ENCODE data around the gene ABCC11. TPM values are rescaled to one million over a fixed set of nuclear protein-coding genes. Genes with fewer than 3 reads are reported as not detected.
"Not testable (repeated sequence)": the region's sequence is repeated elsewhere in the genome, so short reads cannot be mapped to it uniquely, and the experiment has no call there.

Gene ABCC11
- total and polyA plus RNA-seq, 5 experiments from 2014 or later, result 0.05 to 0.26 TPM; not detected in 3

GRCh38 chr16:48244080-48244862 lies 3.1 kb downstream of the ABCC11 start, which contains the start of gene LONP2:
TSS of gene LONP2 (plus strand) at chr16:48244300. CDS start at chr16:48244389, 89 bp downstream.
- peak; percentile 94 to 95 for ATAC-seq
- Mint-ChIP-seq H3K27ac (peak within 1 kb of the TSS; percentile 90 to 99 (median 96)), H3K9me3 (peaks cover 0 to 5% (median 0%) of the 10 kb centered on the region in 9 donors), H3K27me3 (no peaks in the 10 kb centered on the region), H3K4me1 (peaks cover 16 to 49% (median 39%) of the 10 kb centered on the region in 4 donors), H3K36me3 (peaks cover 0 to 9% (median 0%) of the 10 kb centered on the region in 3 donors), H3K4me3 (peak within 1 kb of the TSS; percentile 90 to 97 (median 94))
- peak; percentile 79 to 95 (median 92) for DNase-seq
- POLR2A ChIA-PET, result interaction anchor here (0.6 to 1.2 kb wide), 5 partner anchors 122 to 1378 kb away, joined by 3 to 5 read pairs (median 3); no protein-coding TSS in a partner anchor

GRCh38 chr16:48240147-48240546 lies 7.2 kb downstream of the ABCC11 start:
- peaks cover 5 to 11% (median 8%) of the 10 kb centered on the region in 4 donors for H3K4me1 Mint-ChIP-seq
- not testable (repeated sequence) for H3K36me3 Mint-ChIP-seq, H3K9me3 Mint-ChIP-seq, H3K4me3 Mint-ChIP-seq, H3K27me3 Mint-ChIP-seq, ATAC-seq, H3K27ac Mint-ChIP-seq, DNase-seq
- POLR2A ChIA-PET, result interaction anchor here (0.6 kb wide), 1 partner anchor 382 kb away, joined by 3 read pairs; no protein-coding TSS in a partner anchor

GRCh38 chr16:48236286-48236685 lies 11.1 kb downstream of the ABCC11 start:
- Mint-ChIP-seq H3K36me3 (no peaks in the 10 kb centered on the region), H3K4me1 (no peaks in the 10 kb centered on the region), H3K4me3 (no peak overlapping the region), H3K27ac (no peak overlapping the region), H3K9me3 (peaks cover 0 to 5% (median 0%) of the 10 kb centered on the region in 9 donors), H3K27me3 (peaks cover 0 to 2% (median 0%) of the 10 kb centered on the region in 5 donors)
- DNase-seq, result no peak
- ATAC-seq, result no peak
- POLR2A ChIA-PET, result no interaction called here

- Mint-ChIP-seq H3K4me1 (no peaks in the 10 kb centered on the region), H3K9me3 (peaks cover 0 to 5% (median 0%) of the 10 kb centered on the region in 9 donors), H3K27ac (no peak overlapping the region), H3K4me3 (no peak overlapping the region), H3K27me3 (peaks cover 0 to 2% (median 0%) of the 10 kb centered on the region in 5 donors), H3K36me3 (no peaks in the 10 kb centered on the region)
- ATAC-seq (no peak), DNase-seq (no peak)
- POLR2A ChIA-PET, result no interaction called here
These were observed 11.7 kb downstream of the ABCC11 start for GRCh38 chr16:48235556-48236136.

- peaks cover under 1 to 4% (median 2%) of the 10 kb centered on the region in 5 donors for H3K27me3 Mint-ChIP-seq
- POLR2A ChIA-PET, result no interaction called here
- no peak for ATAC-seq
- peaks cover 0 to 3% (median 0%) of the 10 kb centered on the region in 9 donors for H3K9me3 Mint-ChIP-seq
- DNase-seq, result no peak
- no peak overlapping the region for H3K27ac Mint-ChIP-seq
- H3K4me1 Mint-ChIP-seq, result no peaks in the 10 kb centered on the region
- H3K36me3 Mint-ChIP-seq, result no peaks in the 10 kb centered on the region
- no peak overlapping the region for H3K4me3 Mint-ChIP-seq
These were observed 12.2 kb downstream of the ABCC11 start for GRCh38 chr16:48235058-48235555.

- Mint-ChIP-seq H3K27ac (no peak overlapping the region), H3K9me3 (no peaks in the 10 kb centered on the region), H3K4me3 (no peak overlapping the region), H3K36me3 (no peaks in the 10 kb centered on the region), H3K27me3 (peaks cover 5 to 8% (median 6%) of the 10 kb centered on the region in 5 donors), H3K4me1 (no peaks in the 10 kb centered on the region)
- DNase-seq (no peak), ATAC-seq (no peak)
- POLR2A ChIA-PET, result no interaction called here
These were observed 12.7 kb downstream of the ABCC11 start for GRCh38 chr16:48234630-48235029.

GRCh38 chr16:48232493-48233040 lies 14.8 kb downstream of the ABCC11 start:
- no peaks in the 10 kb centered on the region for H3K9me3 Mint-ChIP-seq
- POLR2A ChIA-PET, result no interaction called here
- ATAC-seq (no peak), DNase-seq (no peak)
- H3K36me3 Mint-ChIP-seq, result no peaks in the 10 kb centered on the region
- no peak overlapping the region for H3K4me3 Mint-ChIP-seq
- H3K4me1 Mint-ChIP-seq, result no peaks in the 10 kb centered on the region
- H3K27me3 Mint-ChIP-seq, result peaks cover 5 to 12% (median 7%) of the 10 kb centered on the region in 5 donors
- H3K27ac Mint-ChIP-seq, result no peak overlapping the region

- Mint-ChIP-seq H3K9me3 (no peaks in the 10 kb centered on the region), H3K4me1 (no peaks in the 10 kb centered on the region), H3K36me3 (no peaks in the 10 kb centered on the region), H3K4me3 (no peak overlapping the region), H3K27ac (no peak overlapping the region), H3K27me3 (peaks cover 3 to 12% (median 7%) of the 10 kb centered on the region in 5 donors)
- POLR2A ChIA-PET, result interaction anchor here (0.6 kb wide), 1 partner anchor 9 kb away, joined by 6 read pairs; no protein-coding TSS in a partner anchor
- peak; percentile 33 to 56 for ATAC-seq
- peak in 5 of 10 donors; percentile 7 to 39 (median 18) for DNase-seq
These were observed 15.4 kb downstream of the ABCC11 start for GRCh38 chr16:48231727-48232492.

GRCh38 chr16:48225456-48225855 lies 21.9 kb downstream of the ABCC11 start:
- ATAC-seq (no peak), DNase-seq (no peak)
- no peak overlapping the region for H3K4me3 Mint-ChIP-seq
- POLR2A ChIA-PET, result no interaction called here
- H3K36me3 Mint-ChIP-seq, result no peaks in the 10 kb centered on the region
- H3K9me3 Mint-ChIP-seq, result no peaks in the 10 kb centered on the region
- no peak overlapping the region for H3K27ac Mint-ChIP-seq
- peaks cover 3 to 11% (median 9%) of the 10 kb centered on the region in 5 donors for H3K27me3 Mint-ChIP-seq
- H3K4me1 Mint-ChIP-seq, result no peaks in the 10 kb centered on the region

- Mint-ChIP-seq H3K4me1 (no peaks in the 10 kb centered on the region), H3K4me3 (no peak overlapping the region), H3K36me3 (peaks cover 0 to 3% (median 0%) of the 10 kb centered on the region in 3 donors), H3K9me3 (no peaks in the 10 kb centered on the region), H3K27ac (no peak overlapping the region), H3K27me3 (peaks cover 0 to 6% (median 0%) of the 10 kb centered on the region in 5 donors)
- ATAC-seq (no peak), DNase-seq (no peak)
- POLR2A ChIA-PET, result interaction anchor here (0.6 kb wide), 1 partner anchor 8 kb away, joined by 6 read pairs; no protein-coding TSS in a partner anchor
These were observed 23.8 kb downstream of the ABCC11 start for GRCh38 chr16:48223490-48223889.

- Mint-ChIP-seq H3K9me3 (no peaks in the 10 kb centered on the region), H3K27me3 (peaks cover 0 to 4% (median 0%) of the 10 kb centered on the region in 5 donors), H3K4me3 (no peak overlapping the region), H3K27ac (no peak overlapping the region), H3K36me3 (peaks cover 0 to 3% (median 0%) of the 10 kb centered on the region in 3 donors), H3K4me1 (no peaks in the 10 kb centered on the region)
- POLR2A ChIA-PET, result no interaction called here
- ATAC-seq, result no peak
- no peak for DNase-seq
These were observed 26.4 kb downstream of the ABCC11 start for GRCh38 chr16:48220891-48221290.

GRCh38 chr16:48218473-48218872 lies 28.9 kb downstream of the ABCC11 start:
- H3K4me3 Mint-ChIP-seq, result no peak overlapping the region
- H3K4me1 Mint-ChIP-seq, result no peaks in the 10 kb centered on the region
- peaks cover 0 to 3% (median 0%) of the 10 kb centered on the region in 3 donors for H3K36me3 Mint-ChIP-seq
- no peaks in the 10 kb centered on the region for H3K9me3 Mint-ChIP-seq
- ATAC-seq (no peak), DNase-seq (no peak)
- POLR2A ChIA-PET, result interaction anchor here (0.7 kb wide), 1 partner anchor 1483 kb away, joined by 8 read pairs; no protein-coding TSS in a partner anchor
- H3K27me3 Mint-ChIP-seq, result peaks cover 0 to 1% (median 0%) of the 10 kb centered on the region in 5 donors
- no peak overlapping the region for H3K27ac Mint-ChIP-seq
